Activated T-helper 17 cell treated with anti-CD3 and anti-CD28 coated beads, Interleukin-2, amount 50 U/mL, for 72 hours (primary cell): ENCODE results near the gene GLG1. TPM values are rescaled to one million over a fixed set of nuclear protein-coding genes. Genes with fewer than 3 reads are reported as not detected.
"Not testable (repeated sequence)": the region's sequence is repeated elsewhere in the genome, so short reads cannot be mapped to it uniquely, and the experiment has no call there.

ENCODE experiments used
- ATAC-seq: fragments of 150-1000 bp; cut with Tn5 transposase; replicated peaks from 2 replicates; pipeline ENCODE4 v1.10.0; 2021; ENCODE audit warnings: mild to moderate bottlenecking, moderate library complexity
- H3K27ac Mint-ChIP-seq: one replicate; pipeline ENCODE4 v1.8.0; 2022; ENCODE audit warnings: mixed read lengths
- H3K27me3 Mint-ChIP-seq: one replicate; pipeline ENCODE4 v1.8.0; 2022; ENCODE audit warnings: mixed read lengths
- H3K36me3 Mint-ChIP-seq: one replicate; pipeline ENCODE4 v1.8.0; 2022; ENCODE audit warnings: low read depth, mild to moderate bottlenecking, mixed read lengths
- H3K4me1 Mint-ChIP-seq: one replicate; pipeline ENCODE4 v1.8.0; 2022; ENCODE audit warnings: mixed read lengths
- H3K4me3 Mint-ChIP-seq: one replicate; pipeline ENCODE4 v1.8.0; 2022; ENCODE audit warnings: mild to moderate bottlenecking, mixed read lengths
- H3K9me3 Mint-ChIP-seq: one replicate; pipeline ENCODE4 v1.8.0; 2022; ENCODE audit warnings: mixed read lengths
- total RNA-seq, 2 donors: library from RNA; stranded (reverse); gene quantifications; one replicate each; pipeline ENCODE4 v1.2.3, GENCODE V29; 2022

GLG1 gene
- total RNA-seq, 2 donors from 2014 or later: 62.6 to 74.1 TPM

DNA sequence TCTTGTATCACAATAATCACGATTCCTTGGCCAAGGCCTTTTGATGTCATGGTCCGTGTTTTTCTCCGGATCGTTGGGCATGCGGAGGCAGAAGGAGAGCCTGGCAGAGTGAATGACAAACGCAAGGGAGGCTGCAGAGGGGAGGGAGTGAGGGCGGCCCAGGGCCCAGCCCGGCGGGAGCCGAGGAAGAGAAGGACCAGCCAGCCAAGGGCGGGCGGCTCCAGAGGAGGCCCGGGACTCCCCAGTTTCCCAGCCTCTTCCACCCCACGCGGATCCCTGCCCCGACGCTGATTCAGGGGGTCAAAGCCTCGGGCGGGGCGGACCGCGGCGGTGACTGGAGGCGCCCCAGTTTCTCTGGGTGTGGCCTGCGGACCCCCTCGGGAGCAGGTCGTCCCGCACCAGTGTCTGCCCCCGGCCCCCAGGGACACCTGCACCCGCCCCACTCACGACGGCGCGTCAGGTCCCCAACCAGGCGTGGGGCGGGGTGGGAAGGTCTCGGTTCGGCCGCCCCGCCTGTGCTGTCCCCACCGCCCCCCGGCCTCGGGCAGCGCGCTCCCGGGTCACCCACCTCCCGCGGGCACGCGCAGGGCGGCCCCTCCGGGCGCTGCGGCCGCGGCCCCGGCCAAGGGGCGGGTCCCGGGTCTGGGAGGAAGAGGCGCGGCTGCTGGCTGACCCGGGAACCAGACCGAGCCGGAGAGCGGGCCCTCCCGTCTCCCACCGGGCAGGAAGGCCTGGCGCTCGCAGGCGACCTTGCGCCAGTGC lies 200.1 kb downstream of the GLG1 start:
- not testable (repeated sequence) for H3K27me3 Mint-ChIP-seq, H3K27ac Mint-ChIP-seq, H3K36me3 Mint-ChIP-seq, H3K4me3 Mint-ChIP-seq, H3K9me3 Mint-ChIP-seq, H3K4me1 Mint-ChIP-seq
- ATAC-seq: peak; percentile 34

DNA sequence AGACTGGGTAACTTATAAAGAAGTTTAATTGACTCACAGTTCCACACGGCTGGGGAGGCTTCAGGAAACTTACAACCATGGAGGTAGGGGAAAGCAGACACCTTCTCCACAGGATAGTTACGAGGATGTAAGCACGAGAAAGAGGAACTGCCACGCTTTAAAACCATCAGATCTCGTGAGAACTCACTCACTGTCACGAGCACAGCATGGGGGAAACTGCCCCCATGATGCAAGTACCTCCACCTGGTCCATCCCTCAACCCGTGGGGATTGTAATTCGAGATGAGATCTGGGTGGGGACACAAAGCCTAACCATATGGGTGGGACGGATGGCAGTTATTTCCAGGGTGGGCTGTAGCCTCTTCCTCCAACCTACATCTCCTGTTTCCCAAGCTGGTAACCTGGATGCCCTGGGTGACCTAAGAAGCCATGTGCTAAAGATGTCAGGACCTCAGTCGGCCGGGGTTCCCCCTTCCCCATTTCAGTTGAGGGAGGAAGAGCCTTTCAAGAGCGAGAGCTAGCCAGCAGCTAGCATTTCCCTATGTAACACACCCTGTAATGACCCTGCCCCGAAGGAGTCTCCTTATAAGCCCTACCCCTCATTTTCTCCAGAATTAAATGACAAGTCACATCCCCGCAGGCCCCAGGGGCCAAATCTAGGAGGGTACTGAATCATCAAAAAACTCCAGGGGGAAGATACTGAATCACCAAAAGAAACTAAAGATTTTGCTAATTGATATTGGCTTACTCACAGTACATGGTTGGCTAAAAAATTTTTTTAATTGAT lies 202.6 kb downstream of the GLG1 start:
- H3K4me3 Mint-ChIP-seq, H3K4me1 Mint-ChIP-seq, ATAC-seq: not testable (repeated sequence)

DNA sequence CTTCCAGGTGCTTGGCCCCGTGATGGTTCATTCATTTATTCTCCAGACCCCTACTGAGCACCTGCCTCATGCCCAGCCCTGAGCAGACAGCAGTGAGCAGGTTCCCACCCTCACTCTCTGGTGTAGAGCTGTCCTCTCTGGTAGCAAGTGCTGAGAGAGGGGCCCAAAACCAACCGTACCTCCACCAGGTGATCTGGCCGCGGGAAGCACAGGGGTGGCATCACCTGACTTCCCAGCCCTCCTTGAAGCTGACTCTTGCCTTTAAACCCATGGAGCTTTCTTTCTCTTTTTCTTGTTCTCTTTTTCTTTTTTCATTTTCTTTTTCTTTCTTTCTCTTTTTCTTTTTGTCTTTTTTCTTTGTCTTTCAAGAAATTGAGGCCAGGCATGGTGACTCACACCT lies 206.7 kb downstream of the GLG1 start:
- not testable (repeated sequence) for H3K27ac Mint-ChIP-seq, H3K4me3 Mint-ChIP-seq, H3K4me1 Mint-ChIP-seq, H3K9me3 Mint-ChIP-seq, H3K27me3 Mint-ChIP-seq, ATAC-seq, H3K36me3 Mint-ChIP-seq

More for the DNA sequence above, 202.6 kb downstream of the GLG1 start:
- H3K9me3 Mint-ChIP-seq, H3K27ac Mint-ChIP-seq, H3K27me3 Mint-ChIP-seq, H3K36me3 Mint-ChIP-seq: not testable (repeated sequence)

DNA sequence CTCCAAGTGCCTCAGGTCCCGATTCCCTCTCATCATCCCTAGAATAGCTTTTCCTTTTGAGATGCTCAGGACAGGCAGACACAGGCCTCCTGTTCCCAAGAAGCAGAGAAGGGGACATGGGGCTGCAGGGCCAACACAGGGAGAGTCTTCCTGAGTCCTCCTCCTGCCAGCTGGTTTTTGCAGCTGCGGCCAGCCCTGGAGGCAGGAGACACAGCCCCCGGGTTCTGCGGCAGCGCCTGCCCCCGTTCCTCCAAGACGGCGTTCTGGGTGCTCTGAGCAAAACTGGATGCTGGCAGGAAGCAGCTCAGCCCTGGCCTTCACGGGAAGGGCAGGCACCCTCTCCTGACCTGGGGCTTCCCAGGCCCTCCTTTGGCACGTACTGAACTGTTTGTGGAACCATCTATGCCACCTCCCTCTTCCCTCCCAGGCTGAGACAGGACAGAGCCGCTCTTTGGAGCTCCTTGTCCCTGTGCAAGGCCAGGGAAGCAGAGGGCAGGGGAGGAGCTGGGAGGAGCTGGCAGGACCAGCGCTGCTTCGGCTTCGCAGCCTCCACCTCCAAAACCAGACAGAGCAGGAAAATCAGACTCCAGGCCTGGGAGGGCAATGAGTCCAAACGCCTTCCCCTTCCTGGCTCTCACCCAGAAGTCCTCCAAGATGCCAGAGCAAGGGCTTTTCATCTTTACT lies 208.6 kb downstream of the GLG1 start:
- not testable (repeated sequence) for H3K9me3 Mint-ChIP-seq, H3K4me1 Mint-ChIP-seq, H3K27me3 Mint-ChIP-seq, H3K36me3 Mint-ChIP-seq, H3K4me3 Mint-ChIP-seq, H3K27ac Mint-ChIP-seq
- peak; percentile 35 for ATAC-seq

Other genes with a start within 250 kb of the GLG1 start
- gene NPIPB15, start 230.8 kb downstream of the GLG1 start, total RNA-seq: 1 to 10 TPM; 2.4 to 3.2 TPM
- 1 to 10 TPM; 1.2 to 2.0 TPM for gene CLEC18B, start 185.6 kb downstream of the GLG1 start, total RNA-seq
- 100 to 1,000 TPM in 1 of 2 donors, 10 to 100 TPM in 1; 71.5 to 109 TPM for gene RFWD3, start 59.8 kb upstream of the GLG1 start, total RNA-seq
- gene MLKL, start 93.7 kb upstream of the GLG1 start, total RNA-seq: 10 to 100 TPM; 25.6 to 35.6 TPM
- under 1 TPM in 1 of 2 donors, not detected in 1; 0.19 TPM for gene FA2H, start 167.7 kb upstream of the GLG1 start, total RNA-seq